ENCODE data around the gene IFITM10.

IFITM10 gene

GRCh38 chr11:1734641-1735081 is 15.7 kb downstream of the IFITM10 start:
- DNase-seq (ENCODE audit: insufficient read length, low spot score) (no peak), FAIRE-seq (no peak)
- TF ChIP-seq TAF1 (IDR thresholded peaks at IDR 0.05; ENCODE audit: low read depth, low read length) (no peak), POLR2AphosphoS5 (IDR thresholded peaks at IDR 0.05; ENCODE audit: low read depth, low read length) (no peak), POLR2A (IDR thresholded peaks at IDR 0.05; ENCODE audit: low read depth, low read length) (no peak), POU2F2 (IDR thresholded peaks at IDR 0.05; ENCODE audit: low read depth, low read length) (no peak), PAX5 (IDR thresholded peaks at IDR 0.05; ENCODE audit: insufficient read depth, low read length, severe bottlenecking) (no peak), SPI1 (IDR thresholded peaks at IDR 0.05; ENCODE audit: low read depth, low read length) (no peak)

GRCh38 chr11:1733716-1734640 is 16.4 kb downstream of the IFITM10 start:
- TF ChIP-seq SPI1 (IDR thresholded peaks at IDR 0.05; ENCODE audit: low read depth, low read length) (no peak), POLR2AphosphoS5 (IDR thresholded peaks at IDR 0.05; ENCODE audit: low read depth, low read length) (no peak), PAX5 (IDR thresholded peaks at IDR 0.05; ENCODE audit: insufficient read depth, low read length, severe bottlenecking) (no peak), POU2F2 (IDR thresholded peaks at IDR 0.05; ENCODE audit: low read depth, low read length) (no peak), TAF1 (IDR thresholded peaks at IDR 0.05; ENCODE audit: low read depth, low read length) (no peak), POLR2A (IDR thresholded peaks at IDR 0.05; ENCODE audit: low read depth, low read length) (no peak)
- FAIRE-seq (no peak), DNase-seq (ENCODE audit: insufficient read length, low spot score) (no peak)

GRCh38 chr11:1733009-1733715 is 17.2 kb downstream of the IFITM10 start:
- FAIRE-seq = no peak
- DNase-seq (ENCODE audit: insufficient read length, low spot score) = no peak
- TF ChIP-seq POLR2A (IDR thresholded peaks at IDR 0.05; ENCODE audit: low read depth, low read length) (no peak), SPI1 (IDR thresholded peaks at IDR 0.05; ENCODE audit: low read depth, low read length) (no peak), POU2F2 (IDR thresholded peaks at IDR 0.05; ENCODE audit: low read depth, low read length) (no peak), POLR2AphosphoS5 (IDR thresholded peaks at IDR 0.05; ENCODE audit: low read depth, low read length) (no peak), TAF1 (IDR thresholded peaks at IDR 0.05; ENCODE audit: low read depth, low read length) (no peak), PAX5 (IDR thresholded peaks at IDR 0.05; ENCODE audit: insufficient read depth, low read length, severe bottlenecking) (no peak)

- DNase-seq (ENCODE audit: insufficient read length, low spot score) (no peak), FAIRE-seq (no peak)
- TF ChIP-seq POU2F2 (IDR thresholded peaks at IDR 0.05; ENCODE audit: low read depth, low read length) (no peak), TAF1 (IDR thresholded peaks at IDR 0.05; ENCODE audit: low read depth, low read length) (no peak), POLR2A (IDR thresholded peaks at IDR 0.05; ENCODE audit: low read depth, low read length) (no peak), SPI1 (IDR thresholded peaks at IDR 0.05; ENCODE audit: low read depth, low read length) (no peak), POLR2AphosphoS5 (IDR thresholded peaks at IDR 0.05; ENCODE audit: low read depth, low read length) (no peak), PAX5 (IDR thresholded peaks at IDR 0.05; ENCODE audit: insufficient read depth, low read length, severe bottlenecking) (no peak)
Measured at GRCh38 chr11:1732418-1733008, 17.9 kb downstream of the IFITM10 start.

- TF ChIP-seq POLR2AphosphoS5 (IDR thresholded peaks at IDR 0.05; ENCODE audit: low read depth, low read length) (no peak), POLR2A (IDR thresholded peaks at IDR 0.05; ENCODE audit: low read depth, low read length) (no peak), SPI1 (IDR thresholded peaks at IDR 0.05; ENCODE audit: low read depth, low read length) (no peak), PAX5 (IDR thresholded peaks at IDR 0.05; ENCODE audit: insufficient read depth, low read length, severe bottlenecking) (no peak), POU2F2 (IDR thresholded peaks at IDR 0.05; ENCODE audit: low read depth, low read length) (no peak), TAF1 (IDR thresholded peaks at IDR 0.05; ENCODE audit: low read depth, low read length) (no peak)
- FAIRE-seq = no peak
- no peak for DNase-seq (ENCODE audit: insufficient read length, low spot score)
Measured at GRCh38 chr11:1731451-1732059, 18.8 kb downstream of the IFITM10 start.

- DNase-seq (ENCODE audit: insufficient read length, low spot score) (no peak), FAIRE-seq (no peak)
- TF ChIP-seq TAF1 (IDR thresholded peaks at IDR 0.05; ENCODE audit: low read depth, low read length) (no peak), SPI1 (IDR thresholded peaks at IDR 0.05; ENCODE audit: low read depth, low read length) (no peak), PAX5 (IDR thresholded peaks at IDR 0.05; ENCODE audit: insufficient read depth, low read length, severe bottlenecking) (no peak), POLR2AphosphoS5 (IDR thresholded peaks at IDR 0.05; ENCODE audit: low read depth, low read length) (no peak), POU2F2 (IDR thresholded peaks at IDR 0.05; ENCODE audit: low read depth, low read length) (no peak), POLR2A (IDR thresholded peaks at IDR 0.05; ENCODE audit: low read depth, low read length) (no peak)
Measured at GRCh38 chr11:1730059-1730629, 20.3 kb downstream of the IFITM10 start.

- FAIRE-seq = no peak
- TF ChIP-seq POU2F2 (IDR thresholded peaks at IDR 0.05; ENCODE audit: low read depth, low read length) (no peak), POLR2AphosphoS5 (IDR thresholded peaks at IDR 0.05; ENCODE audit: low read depth, low read length) (no peak), SPI1 (IDR thresholded peaks at IDR 0.05; ENCODE audit: low read depth, low read length) (no peak), POLR2A (IDR thresholded peaks at IDR 0.05; ENCODE audit: low read depth, low read length) (no peak), TAF1 (IDR thresholded peaks at IDR 0.05; ENCODE audit: low read depth, low read length) (no peak), PAX5 (IDR thresholded peaks at IDR 0.05; ENCODE audit: insufficient read depth, low read length, severe bottlenecking) (no peak)
- no peak for DNase-seq (ENCODE audit: insufficient read length, low spot score)
Measured at GRCh38 chr11:1729692-1730011, 20.7 kb downstream of the IFITM10 start.

GRCh38 chr11:1728931-1729691 is 21.3 kb downstream of the IFITM10 start:
- TF ChIP-seq TAF1 (IDR thresholded peaks at IDR 0.05; ENCODE audit: low read depth, low read length) (no peak), SPI1 (IDR thresholded peaks at IDR 0.05; ENCODE audit: low read depth, low read length) (0 out of 2 replicates have a peak, but pooled peaks have one; percentile 3), POLR2A (IDR thresholded peaks at IDR 0.05; ENCODE audit: low read depth, low read length) (no peak)
- DNase-seq (ENCODE audit: insufficient read length, low spot score) = no peak
- no peak for FAIRE-seq

All from GM12891 (cell line).